Measurements from ENCODE around the gene PEAK3.

GRCh38 chr19:2232286-2233151, 49.5 kb downstream of the PEAK3 start:
- TF ChIP-seq POLR2A (IDR thresholded peaks at IDR 0.05) = no peak
- TF ChIP-seq, protein P1, sequence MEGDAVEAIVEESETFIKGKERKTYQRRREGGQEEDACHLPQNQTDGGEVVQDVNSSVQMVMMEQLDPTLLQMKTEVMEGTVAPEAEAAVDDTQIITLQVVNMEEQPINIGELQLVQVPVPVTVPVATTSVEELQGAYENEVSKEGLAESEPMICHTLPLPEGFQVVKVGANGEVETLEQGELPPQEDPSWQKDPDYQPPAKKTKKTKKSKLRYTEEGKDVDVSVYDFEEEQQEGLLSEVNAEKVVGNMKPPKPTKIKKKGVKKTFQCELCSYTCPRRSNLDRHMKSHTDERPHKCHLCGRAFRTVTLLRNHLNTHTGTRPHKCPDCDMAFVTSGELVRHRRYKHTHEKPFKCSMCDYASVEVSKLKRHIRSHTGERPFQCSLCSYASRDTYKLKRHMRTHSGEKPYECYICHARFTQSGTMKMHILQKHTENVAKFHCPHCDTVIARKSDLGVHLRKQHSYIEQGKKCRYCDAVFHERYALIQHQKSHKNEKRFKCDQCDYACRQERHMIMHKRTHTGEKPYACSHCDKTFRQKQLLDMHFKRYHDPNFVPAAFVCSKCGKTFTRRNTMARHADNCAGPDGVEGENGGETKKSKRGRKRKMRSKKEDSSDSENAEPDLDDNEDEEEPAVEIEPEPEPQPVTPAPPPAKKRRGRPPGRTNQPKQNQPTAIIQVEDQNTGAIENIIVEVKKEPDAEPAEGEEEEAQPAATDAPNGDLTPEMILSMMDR (IDR thresholded peaks at IDR 0.05) = no peak
- TF ChIP-seq POLR2AphosphoS5 (IDR thresholded peaks at IDR 0.05) = no peak
- TF ChIP-seq EP300 (IDR thresholded peaks at IDR 0.05) = no peak

Measured in sigmoid colon (tissue), 4 donors.